Breast epithelium (tissue), 3 donors: ENCODE measurements around the gene CAPRIN2.

Experiments used
- CTCF ChIP-seq, 3 donors: fragments of 450-650 bp; IDR thresholded peaks; one replicate each; pipeline ENCODE4 v1.5.1; 2016 to 2017; ENCODE audit warnings: antibody characterized with exemption in 3 of 3, mild to moderate bottlenecking in 3 of 3, moderate library complexity in 3 of 3
- POLR2A ChIP-seq: fragments of 450-650 bp; IDR thresholded peaks from one replicate; pipeline ENCODE4 v1.6.1; 2016; ENCODE audit warnings: antibody characterized with exemption, mild to moderate bottlenecking, moderate library complexity
- POLR2AphosphoS5 ChIP-seq, 3 donors: sonication (generic); formaldehyde crosslinking; IDR thresholded peaks; one replicate each; pipeline ENCODE4 v1.6.1; 2017; ENCODE audit warnings: antibody characterized with exemption in 3 of 3

GRCh38 chr12:30730011-30730410 lies 24.7 kb downstream of the CAPRIN2 start:
- TF ChIP-seq POLR2A (no peak), CTCF (IDR thresholded peaks at IDR 0.05) (no peak), POLR2AphosphoS5 (IDR thresholded peaks at IDR 0.05) (no peak)
